Upper lobe of left lung (tissue), 6 donors: ENCODE data around the gene MRPL58. TPM values are rescaled to one million over a fixed set of nuclear protein-coding genes. Genes with fewer than 3 reads are reported as not detected.

ENCODE experiments used
- ATAC-seq, 2 donors: fragments of 200-7000 bp; cut with Tn5 transposase; one replicate each; pipeline ENCODE4 v1.9.1; 2022; ENCODE audit warnings: mild to moderate bottlenecking in 2 of 2, moderate library complexity in 2 of 2; ENCODE audit not compliant: low FRiP score in 2 of 2
- DNase-seq, 2 donors: peaks; one replicate each; pipeline ENCODE4 v3.0.0-alpha.2; 2019 to 2020
- H3K27ac ChIP-seq, 4 donors: fragments of 200-600 bp; sonication (generic); one replicate each; pipeline ENCODE4 v1.5.1; 2016 to 2019
- H3K27me3 ChIP-seq, 4 donors: fragments of 200-600 bp; sonication (generic); one replicate each; pipeline ENCODE4 v1.5.1; 2017 to 2019
- H3K36me3 ChIP-seq, 4 donors: fragments of 200-600 bp; sonication (generic); one replicate each; pipeline ENCODE4 v1.5.1; 2016 to 2019
- H3K4me1 ChIP-seq, 4 donors: fragments of 200-600 bp; sonication (generic); one replicate each; pipeline ENCODE4 v1.5.1; 2018 to 2019
- H3K4me3 ChIP-seq, 4 donors: fragments of 200-600 bp; sonication (generic); one replicate each; pipeline ENCODE4 v1.5.1; 2017 to 2019; ENCODE audit warnings: mild to moderate bottlenecking in 2 of 4, moderate library complexity in 1 of 4
- H3K9me3 ChIP-seq, 4 donors: fragments of 200-600 bp; sonication (generic); one replicate each; pipeline ENCODE4 v1.5.1; 2018 to 2019
- EP300 ChIP-seq, 4 donors: sonication (generic); formaldehyde crosslinking; IDR thresholded peaks; one replicate each; pipeline ENCODE4 v1.5.1; 2017; ENCODE audit warnings: antibody characterized with exemption in 4 of 4, control low read depth in 2 of 4
- POLR2A ChIP-seq, 4 donors: fragments of 450-650 bp; IDR thresholded peaks; one replicate each; pipeline ENCODE4 v1.5.1; 2016 to 2017; ENCODE audit warnings: antibody characterized with exemption in 4 of 4, mild to moderate bottlenecking in 2 of 4
- POLR2AphosphoS5 ChIP-seq, 2 donors: sonication (generic); formaldehyde crosslinking; IDR thresholded peaks; one replicate each; pipeline ENCODE4 v1.5.1; 2017; ENCODE audit warnings: antibody characterized with exemption in 2 of 2
- WGBS, 2 donors: methylation state at CpG; one replicate each; pipeline ENCODE4 v1.1.5; 2017 to 2018; 5-methylcytosine and 5-hydroxymethylcytosine counted together
- total RNA-seq, 6 donors: library from RNA; depleted of rRNA in 4 of 6; stranded (reverse); fragments of >200 nt in 4 of 6; gene quantifications; one replicate each; pipeline versions ENCODE4 v1.1.0 to v1.2.1, GENCODE V29; 2016 to 2021
- TF ChIP-seq, protein P1 (sequence below), 6 experiments: fragments of 450-650 bp in 4 of 6; fragments of 200-600 bp in 2 of 6; sonication (generic) in 2 of 6; IDR thresholded peaks; one replicate each; pipeline ENCODE4 v1.5.1; 2016 to 2019; ENCODE audit warnings: antibody characterized with exemption in 6 of 6
- donor health status: DM: no; HTN: no; CAD: no; lungs with moderate emphysema.
- donor health status: DM: no; HTN: yes; CAD: no; lungs with severe emphysema.

The MRPL58 gene
- total RNA-seq, 6 donors from 2014 or later, result 10.5 to 41.0 (median 21.8) TPM

DNA sequence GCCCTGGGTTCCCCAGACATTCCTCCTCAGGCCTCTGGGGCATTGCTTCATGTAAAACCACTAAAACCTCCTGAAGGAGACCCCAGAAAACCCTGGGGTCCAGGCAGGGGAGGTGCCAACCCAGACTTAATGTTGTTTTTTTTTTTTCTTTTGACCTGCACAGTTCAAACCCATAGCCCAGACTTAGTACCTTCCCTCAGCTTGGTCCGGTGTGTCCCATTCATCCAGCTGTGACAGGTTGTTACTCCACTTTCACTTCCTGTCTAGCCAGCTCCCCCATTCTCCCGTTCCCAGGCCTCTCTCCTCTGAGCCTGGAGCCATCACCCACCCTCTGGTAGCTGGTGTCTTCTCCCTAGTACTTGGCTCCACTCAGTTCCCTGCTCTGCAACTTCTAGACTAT lies 20.2 kb upstream of the MRPL58 start:
- Histone ChIP-seq H3K4me3 (no peak overlapping the region), H3K9me3 (no peaks in the 10 kb centered on the region), H3K27me3 (no peaks in the 10 kb centered on the region), H3K27ac (peak overlapping the region; percentile 59 to 73 (median 70)), H3K36me3 (no peaks in the 10 kb centered on the region), H3K4me1 (peaks cover 19 to 40% (median 35%) of the 10 kb centered on the region in 4 donors)
- 43 to 48% methylated on average over 2 of the region's 2 CpGs for WGBS, 2 donors
- TF ChIP-seq EP300 (IDR thresholded peaks at IDR 0.05) (no peak), POLR2A (IDR thresholded peaks at IDR 0.05) (no peak), POLR2AphosphoS5 (IDR thresholded peaks at IDR 0.05) (no peak)
- TF ChIP-seq, protein P1, sequence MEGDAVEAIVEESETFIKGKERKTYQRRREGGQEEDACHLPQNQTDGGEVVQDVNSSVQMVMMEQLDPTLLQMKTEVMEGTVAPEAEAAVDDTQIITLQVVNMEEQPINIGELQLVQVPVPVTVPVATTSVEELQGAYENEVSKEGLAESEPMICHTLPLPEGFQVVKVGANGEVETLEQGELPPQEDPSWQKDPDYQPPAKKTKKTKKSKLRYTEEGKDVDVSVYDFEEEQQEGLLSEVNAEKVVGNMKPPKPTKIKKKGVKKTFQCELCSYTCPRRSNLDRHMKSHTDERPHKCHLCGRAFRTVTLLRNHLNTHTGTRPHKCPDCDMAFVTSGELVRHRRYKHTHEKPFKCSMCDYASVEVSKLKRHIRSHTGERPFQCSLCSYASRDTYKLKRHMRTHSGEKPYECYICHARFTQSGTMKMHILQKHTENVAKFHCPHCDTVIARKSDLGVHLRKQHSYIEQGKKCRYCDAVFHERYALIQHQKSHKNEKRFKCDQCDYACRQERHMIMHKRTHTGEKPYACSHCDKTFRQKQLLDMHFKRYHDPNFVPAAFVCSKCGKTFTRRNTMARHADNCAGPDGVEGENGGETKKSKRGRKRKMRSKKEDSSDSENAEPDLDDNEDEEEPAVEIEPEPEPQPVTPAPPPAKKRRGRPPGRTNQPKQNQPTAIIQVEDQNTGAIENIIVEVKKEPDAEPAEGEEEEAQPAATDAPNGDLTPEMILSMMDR (IDR thresholded peaks at IDR 0.05), result no peak
- DNase-seq (no peak), ATAC-seq (no peak)

DNA sequence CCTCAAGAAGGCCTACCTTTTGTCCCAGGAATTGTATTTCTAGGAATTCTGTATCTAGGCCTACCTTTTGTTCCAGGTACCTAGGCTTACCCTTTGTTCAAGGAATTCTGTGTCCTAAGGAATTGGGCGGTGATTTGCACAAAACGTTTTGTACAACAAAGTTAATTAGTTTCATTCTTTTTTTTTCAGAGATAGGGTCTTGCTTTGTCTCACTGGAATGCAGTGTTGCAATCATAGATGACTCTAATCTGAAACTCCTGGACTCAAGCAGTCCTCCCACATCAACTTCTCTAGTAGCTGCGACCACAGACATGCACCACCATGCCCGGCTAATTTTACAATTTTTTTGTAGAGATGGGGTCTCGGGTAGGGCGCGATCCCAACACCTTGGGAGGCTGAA lies 18.0 kb upstream of the MRPL58 start:
- DNase-seq (no peak), ATAC-seq (no peak)
- Histone ChIP-seq H3K9me3 (no peaks in the 10 kb centered on the region), H3K27me3 (no peaks in the 10 kb centered on the region), H3K4me3 (no peak overlapping the region), H3K27ac (peak overlapping the region in 1 of 4 donors; percentile 9), H3K36me3 (peaks cover 0 to 2% (median 0%) of the 10 kb centered on the region in 4 donors), H3K4me1 (peaks cover 12 to 31% (median 20%) of the 10 kb centered on the region in 4 donors)
- WGBS, 2 donors, result 80 to 88% methylated on average over 7 of the region's 7 CpGs
- TF ChIP-seq, protein P1 (IDR thresholded peaks at IDR 0.05), result no peak
- TF ChIP-seq POLR2A (IDR thresholded peaks at IDR 0.05), result no peak
- TF ChIP-seq POLR2AphosphoS5 (IDR thresholded peaks at IDR 0.05), result no peak
- TF ChIP-seq EP300 (IDR thresholded peaks at IDR 0.05), result no peak

DNA sequence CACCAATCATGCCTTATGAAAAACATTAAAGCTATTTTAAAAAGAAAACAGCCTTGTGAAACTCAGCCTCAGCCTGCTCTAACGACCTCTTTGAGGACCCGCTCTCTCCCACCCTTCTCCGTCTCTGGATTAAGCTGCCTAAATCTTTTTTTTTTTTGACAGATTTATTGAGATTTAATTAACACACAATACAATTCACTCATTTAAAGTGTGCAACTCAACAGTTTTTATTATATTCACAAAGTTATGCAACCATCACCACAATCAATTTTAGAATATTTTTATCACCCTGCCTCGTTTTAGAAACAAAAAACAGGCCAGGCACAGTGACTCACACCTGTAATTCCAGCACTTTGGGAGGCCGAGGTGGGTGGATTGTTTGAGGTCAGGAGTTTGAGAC lies 16.6 kb upstream of the MRPL58 start:
- H3K9me3 ChIP-seq, result no peaks in the 10 kb centered on the region
- peaks cover 0 to 13% (median 7%) of the 10 kb centered on the region in 4 donors for H3K36me3 ChIP-seq
- H3K27me3 ChIP-seq, result no peaks in the 10 kb centered on the region
- H3K27ac ChIP-seq, result no peak overlapping the region
- TF ChIP-seq POLR2A (IDR thresholded peaks at IDR 0.05), result no peak
- TF ChIP-seq EP300 (IDR thresholded peaks at IDR 0.05), result no peak
- TF ChIP-seq, protein P1 (IDR thresholded peaks at IDR 0.05), result no peak
- TF ChIP-seq POLR2AphosphoS5 (IDR thresholded peaks at IDR 0.05), result no peak
- DNase-seq (no peak), ATAC-seq (no peak)
- 78 to 81% methylated on average over 5 of the region's 5 CpGs for WGBS, 2 donors
- H3K4me1 ChIP-seq, result peaks cover 0 to 19% (median 14%) of the 10 kb centered on the region in 4 donors
- no peak overlapping the region for H3K4me3 ChIP-seq

DNA sequence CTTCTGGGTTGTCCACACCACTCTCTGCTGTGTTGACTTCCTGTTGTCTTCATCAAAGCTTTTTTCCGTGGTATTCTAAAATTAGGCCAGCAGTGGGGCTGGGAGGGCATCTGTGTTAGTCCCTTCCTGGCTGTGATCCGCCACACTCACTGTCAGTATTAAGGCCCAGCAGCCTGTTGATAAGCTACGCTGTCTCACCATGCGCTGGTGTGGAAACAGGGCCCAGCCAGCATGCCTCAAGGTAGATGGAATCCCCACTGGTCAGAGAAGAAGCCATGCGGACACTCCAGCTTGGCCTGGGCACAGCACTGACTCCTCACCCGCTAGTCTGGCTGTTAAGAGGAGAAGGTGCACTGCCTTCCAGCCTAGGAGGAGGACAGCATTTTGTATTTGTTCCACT lies 13.7 kb upstream of the MRPL58 start:
- Histone ChIP-seq H3K27ac (no peak overlapping the region), H3K36me3 (peaks cover 0 to 42% (median 25%) of the 10 kb centered on the region in 4 donors), H3K9me3 (no peaks in the 10 kb centered on the region), H3K4me3 (no peak overlapping the region), H3K27me3 (no peaks in the 10 kb centered on the region), H3K4me1 (peaks cover 0 to 4% (median under 1%) of the 10 kb centered on the region in 4 donors)
- DNase-seq (no peak), ATAC-seq (no peak)
- WGBS, 2 donors, result 72 to 79% methylated on average over 6 of the region's 6 CpGs
- TF ChIP-seq POLR2A (IDR thresholded peaks at IDR 0.05), result no peak
- TF ChIP-seq EP300 (IDR thresholded peaks at IDR 0.05), result no peak
- TF ChIP-seq, protein P1 (IDR thresholded peaks at IDR 0.05), result no peak
- TF ChIP-seq POLR2AphosphoS5 (IDR thresholded peaks at IDR 0.05), result no peak

DNA sequence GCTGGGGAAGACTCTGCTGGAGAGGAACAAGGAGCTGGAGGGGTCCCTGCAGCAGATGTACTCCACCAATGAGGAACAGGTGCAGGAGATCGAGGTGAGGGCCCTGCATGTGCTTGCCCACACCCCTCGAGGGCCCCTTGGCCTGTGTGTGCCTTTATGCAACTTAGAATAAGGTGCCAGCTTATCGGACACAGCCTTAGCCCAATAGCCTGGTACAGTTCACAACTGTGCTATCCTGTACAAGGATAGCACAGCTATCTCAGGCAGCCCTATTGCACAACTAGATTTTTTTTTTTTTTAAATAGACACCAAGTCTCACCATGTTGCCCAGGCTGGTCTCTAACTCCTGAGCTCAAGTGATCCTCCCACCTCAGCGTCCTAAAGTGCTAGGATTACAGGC lies 12.9 kb upstream of the MRPL58 start:
- 85 to 96% methylated on average over 3 to 4 of the region's 4 CpGs for WGBS, 2 donors
- Histone ChIP-seq H3K36me3 (peaks cover 0 to 50% (median 30%) of the 10 kb centered on the region in 4 donors), H3K27ac (no peak overlapping the region), H3K4me1 (no peaks in the 10 kb centered on the region), H3K27me3 (no peaks in the 10 kb centered on the region), H3K9me3 (no peaks in the 10 kb centered on the region), H3K4me3 (no peak overlapping the region)
- DNase-seq (no peak), ATAC-seq (no peak)
- TF ChIP-seq POLR2A (IDR thresholded peaks at IDR 0.05) (no peak), EP300 (IDR thresholded peaks at IDR 0.05) (no peak), POLR2AphosphoS5 (IDR thresholded peaks at IDR 0.05) (no peak)
- TF ChIP-seq, protein P1 (IDR thresholded peaks at IDR 0.05), result no peak
